HepG2 (cell line): ENCODE data around the gene NEU1. TPM values are rescaled to one million over a fixed set of nuclear protein-coding genes. Genes with fewer than 3 reads are reported as not detected.

Experiments used
- CTCF ChIP-seq: sonication (generic); formaldehyde crosslinking; IDR thresholded peaks from 2 replicates; pipeline ENCODE4 v1.5.0; 2020; ENCODE audit warnings: mild to moderate bottlenecking, missing genetic modification reagents, moderate library complexity
- HOMEZ ChIP-seq: IDR thresholded peaks from 2 replicates; pipeline ENCODE4 v1.6.1; 2016; ENCODE audit warnings: low read depth
- JARID2 ChIP-seq: sonication (generic); formaldehyde crosslinking; IDR thresholded peaks from 2 replicates; pipeline ENCODE4 v1.8.1; 2023; ENCODE audit warnings: missing genetic modification reagents, inconsistent platforms; ENCODE audit not compliant: insufficient replicate concordance
- KLF12 ChIP-seq: sonication (generic); formaldehyde crosslinking; IDR thresholded peaks from 2 replicates; pipeline ENCODE4 v1.4.0; 2020; ENCODE audit warnings: missing genetic modification reagents, borderline replicate concordance
- NRL ChIP-seq: sonication (generic); formaldehyde crosslinking; IDR thresholded peaks from 2 replicates; pipeline ENCODE4 v1.5.0; 2020; ENCODE audit warnings: missing genetic modification reagents, mild to moderate bottlenecking, moderate library complexity, borderline replicate concordance
- POGK ChIP-seq: sonication (generic); formaldehyde crosslinking; conservative IDR thresholded peaks from 2 replicates; pipeline ENCODE4 v1.8.0; 2022; ENCODE audit warnings: mild to moderate bottlenecking, moderate library complexity, missing genetic modification reagents
- RBFOX2 ChIP-seq: fragments of 200-400 bp; formaldehyde crosslinking; IDR thresholded peaks from 2 replicates; pipeline ENCODE4 v1.6.1; 2017; ENCODE audit warnings: low read depth, mild to moderate bottlenecking, low read length
- SP1 ChIP-seq, 2 experiments: fragments of 450-650 bp in 1 of 2; sonication (generic) in 1 of 2; formaldehyde crosslinking in 1 of 2; IDR thresholded peaks; 2 replicates each; pipeline versions ENCODE4 v1.4.0 to v1.6.1; 2016 to 2020; ENCODE audit warnings: missing genetic modification reagents in 1 of 2
- ZNF33B ChIP-seq: sonication (generic); formaldehyde crosslinking; IDR thresholded peaks from 2 replicates; pipeline ENCODE4 v1.5.1; 2020; ENCODE audit warnings: mild to moderate bottlenecking, missing genetic modification reagents
- ZNF652 ChIP-seq: IDR thresholded peaks from 2 replicates; pipeline ENCODE4 v1.6.1; 2016; ENCODE audit warnings: low read depth, borderline replicate concordance
- ZNF746 ChIP-seq: sonication (generic); formaldehyde crosslinking; IDR thresholded peaks from 2 replicates; pipeline ENCODE4 v1.8.0; 2022; ENCODE audit warnings: mild to moderate bottlenecking, missing genetic modification reagents
- polyA plus RNA-seq, 8 experiments: library from polyadenylated mRNA; depleted of rRNA in 3 of 8; stranded (reverse) in 7 of 8; unstranded in 1 of 8; fragments of >200 nt; fragmentation: Illumina TruSeq in 4 of 8; extraction: Trizol in 4 of 8; gene quantifications; 2 replicates each; pipeline versions ENCODE4 v1.2.1 to v1.2.3, GENCODE V29; 2011 to 2016; ENCODE audit warnings: low read depth in 4 of 8, missing spikeins in 1 of 8, mixed read lengths in 1 of 8; ENCODE audit not compliant: insufficient read depth in 1 of 8
- total RNA-seq, 5 experiments: library from RNA; depleted of rRNA; stranded (reverse); fragments of >200 nt; fragmentation: Illumina TruSeq; extraction: Trizol; gene quantifications; 2 replicates each; pipeline ENCODE4 v1.2.3, GENCODE V29; 2016; ENCODE audit warnings: low read depth in 1 of 5
- TF ChIP-seq, protein P1 (sequence below): fragments of 450-650 bp; IDR thresholded peaks from 2 replicates; pipeline ENCODE4 v1.6.1; 2017; ENCODE audit warnings: mild to moderate bottlenecking

The NEU1 gene
- total and polyA plus RNA-seq, 2 of the 13 experiments (the other 11 are each of a cell fraction or from before 2014, with no cell fraction given), result 215 to 297 TPM

GRCh38 chr6:31884528-31885035 is 22.0 kb upstream of the NEU1 start (continued):
- TF ChIP-seq HOMEZ (CRISPR knock-in tag), result no peak
- TF ChIP-seq, protein P1, sequence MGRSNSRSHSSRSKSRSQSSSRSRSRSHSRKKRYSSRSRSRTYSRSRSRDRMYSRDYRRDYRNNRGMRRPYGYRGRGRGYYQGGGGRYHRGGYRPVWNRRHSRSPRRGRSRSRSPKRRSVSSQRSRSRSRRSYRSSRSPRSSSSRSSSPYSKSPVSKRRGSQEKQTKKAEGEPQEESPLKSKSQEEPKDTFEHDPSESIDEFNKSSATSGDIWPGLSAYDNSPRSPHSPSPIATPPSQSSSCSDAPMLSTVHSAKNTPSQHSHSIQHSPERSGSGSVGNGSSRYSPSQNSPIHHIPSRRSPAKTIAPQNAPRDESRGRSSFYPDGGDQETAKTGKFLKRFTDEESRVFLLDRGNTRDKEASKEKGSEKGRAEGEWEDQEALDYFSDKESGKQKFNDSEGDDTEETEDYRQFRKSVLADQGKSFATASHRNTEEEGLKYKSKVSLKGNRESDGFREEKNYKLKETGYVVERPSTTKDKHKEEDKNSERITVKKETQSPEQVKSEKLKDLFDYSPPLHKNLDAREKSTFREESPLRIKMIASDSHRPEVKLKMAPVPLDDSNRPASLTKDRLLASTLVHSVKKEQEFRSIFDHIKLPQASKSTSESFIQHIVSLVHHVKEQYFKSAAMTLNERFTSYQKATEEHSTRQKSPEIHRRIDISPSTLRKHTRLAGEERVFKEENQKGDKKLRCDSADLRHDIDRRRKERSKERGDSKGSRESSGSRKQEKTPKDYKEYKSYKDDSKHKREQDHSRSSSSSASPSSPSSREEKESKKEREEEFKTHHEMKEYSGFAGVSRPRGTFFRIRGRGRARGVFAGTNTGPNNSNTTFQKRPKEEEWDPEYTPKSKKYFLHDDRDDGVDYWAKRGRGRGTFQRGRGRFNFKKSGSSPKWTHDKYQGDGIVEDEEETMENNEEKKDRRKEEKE, result no peak
- no peak for TF ChIP-seq JARID2 (CRISPR knock-in tag)
- TF ChIP-seq NRL (CRISPR knock-in tag), result no peak
- no peak for TF ChIP-seq ZNF33B (CRISPR knock-in tag)
- no peak for TF ChIP-seq ZNF746
- no peak for TF ChIP-seq POGK (CRISPR knock-in tag)
- no peak for TF ChIP-seq CTCF (CRISPR knock-in tag)
- TF ChIP-seq ZNF652 (CRISPR knock-in tag), result no peak
- TF ChIP-seq RBFOX2, result 0 out of 2 replicates have a peak, but pooled peaks have one; percentile 43
- no peak for TF ChIP-seq SP1 (IDR thresholded peaks at IDR 0.05)
- TF ChIP-seq SP1 (CRISPR knock-in tag; IDR thresholded peaks at IDR 0.05), result no peak
- TF ChIP-seq KLF12, result no peak
